Occipital lobe (tissue), 2 donors: Measurements from ENCODE around the gene MAPK1. TPM values are rescaled to one million over a fixed set of nuclear protein-coding genes. Genes with fewer than 3 reads are reported as not detected.
A peak's percentile ranks its signal among the peaks of the same experiment; 100 is the strongest.
"Not testable (repeated sequence)": the region's sequence is repeated elsewhere in the genome, so short reads cannot be mapped to it uniquely, and the experiment has no call there.

Experiments used
- DNase-seq: peaks from one replicate; lab custom pipeline; 2025; lab: John Stamatoyannopoulos, UW
- total RNA-seq: library from RNA; depleted of rRNA; stranded (reverse); fragments of >200 nt; gene quantifications from one replicate; pipeline ENCODE4 v1.2.3, GENCODE V29; 2014

MAPK1 gene
- total RNA-seq, 1 donor from 2014 or later: 76.0 TPM

GRCh38 chr22:21758091-21758864, 109.2 kb downstream of the MAPK1 start:
- no peak for DNase-seq

GRCh38 chr22:21755851-21756284, 111.6 kb downstream of the MAPK1 start:
- DNase-seq: no peak

DNA sequence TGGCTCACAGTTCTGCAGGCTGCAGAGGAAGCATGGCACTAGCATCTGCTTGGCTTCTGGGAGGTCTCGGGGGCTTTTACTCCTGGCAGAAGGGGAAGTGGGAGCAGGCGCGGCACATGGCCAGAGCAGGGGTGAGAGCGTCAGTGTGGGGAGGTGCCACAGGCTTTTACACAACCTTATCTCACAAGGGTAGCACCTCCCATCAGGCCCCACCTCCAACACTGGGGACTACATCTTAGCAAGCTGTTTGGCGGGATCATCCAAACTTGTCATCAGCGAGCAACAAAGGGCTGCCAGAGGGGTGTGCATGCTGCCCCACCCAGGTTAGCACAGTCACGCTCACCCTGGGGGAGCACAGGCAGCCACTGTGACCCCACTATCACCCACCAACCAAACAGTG, 112.9 kb downstream of the MAPK1 start:
- DNase-seq: no peak

- no peak for DNase-seq
Observed at GRCh38 chr22:21753374-21754111, 113.9 kb downstream of the MAPK1 start.

DNA sequence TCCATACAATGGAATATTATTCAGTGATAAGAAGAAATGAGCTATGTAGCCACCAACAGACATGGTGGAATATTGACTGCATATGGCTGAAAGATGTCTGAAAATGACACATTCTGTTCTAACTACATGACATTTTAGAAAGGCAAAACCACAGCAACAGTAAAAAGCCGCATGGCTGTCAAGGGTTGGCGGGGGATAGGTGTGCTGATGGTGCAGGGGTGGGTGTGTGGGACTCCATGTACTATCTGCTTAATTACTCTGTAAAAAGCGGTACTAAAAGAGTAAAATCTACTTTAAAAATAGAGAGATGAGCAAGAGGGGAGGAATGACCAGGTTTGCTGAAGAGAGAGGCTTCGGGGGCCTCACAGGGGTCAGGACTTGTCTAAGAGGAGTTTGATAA, 115.2 kb downstream of the MAPK1 start:
- DNase-seq: no peak

GRCh38 chr22:21745948-21746347, 121.5 kb downstream of the MAPK1 start:
- no peak for DNase-seq

DNA sequence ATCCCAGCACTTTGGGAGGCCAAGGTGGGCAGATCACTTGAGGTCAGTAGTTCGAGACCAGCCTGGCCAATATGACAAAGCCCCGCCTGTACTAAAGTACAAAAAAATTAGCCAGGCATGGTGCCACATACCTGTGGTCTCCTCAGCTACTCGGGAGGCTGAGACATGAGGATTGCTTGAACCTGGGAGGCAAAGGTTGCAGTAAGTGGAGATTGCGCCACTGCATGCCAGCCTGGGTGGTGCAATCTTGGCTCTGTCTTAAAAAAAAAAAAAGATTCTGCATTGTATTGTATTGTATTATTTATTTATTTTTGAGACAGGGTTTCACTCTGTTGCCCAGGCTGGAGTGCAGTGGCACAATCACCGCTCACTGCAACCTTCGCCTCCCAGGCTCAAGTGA, 122.5 kb downstream of the MAPK1 start:
- DNase-seq: not testable (repeated sequence)

DNA sequence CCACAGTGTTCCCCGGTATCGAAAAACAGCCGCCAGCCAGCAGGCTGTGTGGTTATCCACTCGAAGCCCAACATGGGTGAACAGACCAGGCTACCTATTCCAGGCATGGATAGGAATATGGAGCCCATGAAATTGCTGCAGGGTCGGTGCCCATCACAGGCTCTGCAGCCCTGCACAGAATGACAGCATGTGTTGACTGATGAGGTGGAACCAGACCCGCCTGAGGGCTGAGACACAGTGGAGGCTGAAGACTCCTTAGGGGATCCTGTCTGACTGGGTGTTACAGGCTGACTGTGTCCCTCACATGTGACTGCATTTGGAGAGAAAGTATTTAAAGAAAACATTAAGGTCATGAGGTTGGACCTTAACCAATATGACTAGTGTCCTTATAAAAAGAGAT, 125.7 kb downstream of the MAPK1 start:
- no peak for DNase-seq

GRCh38 chr22:21741059-21741458, 126.4 kb downstream of the MAPK1 start:
- no peak for DNase-seq

DNA sequence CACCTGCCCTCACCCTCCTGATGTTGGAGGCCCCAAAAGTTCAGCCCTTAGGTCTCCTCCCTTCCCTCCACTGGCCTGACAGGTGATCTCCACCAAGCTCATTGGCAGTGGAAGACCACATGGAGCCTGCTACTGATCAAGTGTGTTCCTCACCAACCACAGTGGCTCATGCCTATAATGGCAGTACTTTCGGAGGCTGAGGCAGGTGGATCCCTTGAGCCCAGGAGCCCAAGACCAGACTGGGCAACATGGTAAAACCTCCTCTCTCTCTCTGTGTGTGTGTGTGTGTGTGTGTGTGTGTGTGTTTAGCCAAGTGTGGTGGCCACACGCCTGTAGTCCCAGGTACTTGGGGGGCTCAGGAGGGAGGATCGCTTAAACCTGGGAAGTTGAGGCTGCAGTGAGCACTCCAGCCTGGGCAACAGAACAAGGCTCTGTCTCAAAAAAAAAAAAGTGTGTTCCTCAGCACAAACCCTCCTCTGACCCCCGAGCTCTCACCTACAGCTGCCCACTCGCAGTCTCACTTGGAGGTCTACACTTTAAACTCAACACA, 127.5 kb downstream of the MAPK1 start:
- DNase-seq: no peak

- DNase-seq: no peak
Observed at GRCh38 chr22:21738966-21739365, 128.5 kb downstream of the MAPK1 start.

DNA sequence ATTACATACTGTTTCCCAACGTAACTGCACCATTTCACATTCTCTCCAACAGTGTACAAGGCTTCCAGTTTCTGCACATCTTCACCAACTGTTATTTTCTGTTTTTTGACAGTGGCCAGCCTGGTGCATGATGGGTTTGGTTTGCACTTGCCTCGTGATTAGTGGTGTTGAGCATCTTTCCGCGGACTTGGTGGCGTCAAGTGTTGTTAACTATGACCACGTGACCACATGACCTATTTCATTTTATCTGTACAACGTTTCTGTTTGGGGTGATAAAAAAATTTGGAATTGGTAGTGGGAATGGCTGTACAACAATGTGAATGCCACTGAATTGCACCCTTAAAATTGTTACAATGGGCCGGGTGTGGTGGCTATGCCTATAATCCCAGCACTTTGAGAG, 129.4 kb downstream of the MAPK1 start:
- DNase-seq: no peak

GRCh38 chr22:21736948-21737347, 130.5 kb downstream of the MAPK1 start:
- no peak for DNase-seq

DNA sequence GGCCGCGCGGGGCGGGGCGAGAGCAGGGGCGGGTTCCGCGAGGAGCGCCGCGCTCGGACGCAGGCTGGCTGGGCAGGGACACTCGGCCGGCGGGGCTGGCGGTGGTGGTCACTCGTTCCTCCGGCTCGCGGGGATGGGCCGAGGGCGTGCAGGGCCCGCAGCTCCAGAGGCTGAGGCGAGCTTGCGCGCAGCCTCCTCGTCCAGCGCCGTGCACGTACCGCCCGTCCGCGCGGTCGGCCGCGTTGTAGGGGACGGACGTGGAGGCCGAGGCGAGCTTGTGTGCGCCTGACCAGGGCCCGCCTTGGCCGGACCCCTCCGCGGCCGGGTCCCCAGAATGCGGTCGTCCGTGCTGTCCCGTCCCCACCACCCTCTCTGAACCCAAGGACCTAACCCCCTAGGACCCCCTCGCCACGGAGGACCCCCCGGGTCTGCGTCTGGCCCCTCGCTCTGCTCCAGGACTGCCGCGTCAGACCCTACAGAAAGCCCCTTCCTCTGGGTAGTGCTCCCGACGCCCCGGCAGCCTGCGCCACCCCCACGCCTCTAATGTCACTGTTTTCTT, 131.3 kb downstream of the MAPK1 start:
- DNase-seq: no peak

DNA sequence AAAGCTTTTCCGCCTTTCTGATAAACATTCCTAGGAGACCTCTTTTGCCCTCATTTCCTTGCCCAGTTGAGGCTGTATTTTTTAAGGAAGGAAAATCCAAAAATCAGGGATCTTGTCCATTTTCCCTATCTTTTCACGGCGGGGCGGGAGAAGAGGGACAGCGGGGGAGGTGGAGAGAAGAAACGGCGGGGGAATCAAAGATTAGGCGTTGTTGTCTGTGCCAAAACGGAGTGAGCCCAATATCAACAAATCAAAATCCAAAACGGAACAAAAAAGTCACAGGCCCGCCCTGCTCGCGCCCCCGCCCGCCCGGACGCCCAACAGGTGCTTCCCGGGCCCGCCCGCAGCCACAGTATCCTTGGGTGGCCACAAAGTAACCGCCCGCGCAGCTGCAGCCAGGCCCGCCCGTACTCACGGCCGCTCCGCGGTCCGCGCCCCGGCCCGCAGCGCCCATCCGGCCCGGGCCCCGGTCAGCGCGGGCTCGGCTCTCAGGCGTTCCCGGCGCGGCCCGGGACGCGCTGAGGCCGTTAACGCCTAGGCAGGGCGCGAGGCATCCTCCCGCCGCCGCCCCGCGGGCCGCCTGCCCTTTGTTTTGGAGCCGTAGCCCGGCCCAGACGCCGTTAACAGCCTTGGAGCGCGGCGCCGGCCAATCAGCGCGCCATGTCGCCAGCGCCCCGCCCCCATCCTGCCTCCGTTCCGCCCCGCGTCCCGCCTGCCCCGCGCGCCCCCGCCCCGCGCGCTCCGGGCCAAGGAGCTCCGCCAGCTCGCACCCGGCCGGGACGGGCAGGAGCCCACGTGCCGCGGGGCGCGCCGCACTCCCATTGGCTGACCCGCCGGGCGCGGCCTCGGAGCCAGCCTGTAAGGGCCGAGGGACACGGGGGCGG, 132.0 kb downstream of the MAPK1 start, which contains the start of gene YPEL1:
Gene YPEL1, minus strand, starts transcription at position 595 of the 884 bp plus-strand sequence. CDS start 25,050 bp downstream, outside the sequence.
- DNase-seq: peak; percentile 97

DNA sequence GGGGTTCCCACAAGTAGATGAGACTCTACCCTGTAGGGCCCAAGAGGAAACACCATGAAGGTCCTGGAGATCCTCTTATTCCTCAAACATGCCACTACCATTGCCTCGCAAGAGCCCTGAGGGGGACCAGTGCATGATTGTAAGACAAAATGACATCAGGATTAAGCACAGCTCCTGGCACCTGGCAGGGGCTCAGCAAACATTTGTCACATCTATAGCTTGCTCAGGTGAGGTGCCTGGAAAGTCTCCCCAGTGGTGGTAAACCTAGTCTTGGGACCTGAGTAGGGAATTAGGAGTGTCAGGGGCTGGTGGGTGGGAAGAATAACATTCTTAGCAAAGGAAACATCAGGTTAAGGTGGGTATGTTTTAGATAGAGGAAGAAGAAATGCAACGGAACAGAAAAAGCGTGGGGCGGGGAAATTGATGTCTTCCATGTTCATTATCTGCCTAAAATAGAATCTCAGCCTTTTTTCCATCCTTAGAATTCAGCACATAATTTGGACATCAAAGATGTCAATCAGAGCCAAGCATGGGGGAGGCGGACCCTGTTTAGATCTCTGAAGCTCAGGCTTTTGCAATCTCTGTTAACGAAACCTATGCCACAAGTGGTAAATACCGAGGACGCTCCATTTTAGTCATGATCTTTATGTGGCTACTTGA, 132.8 kb downstream of the MAPK1 start:
- DNase-seq: no peak

- DNase-seq: no peak
Observed at GRCh38 chr22:21731503-21731902, 135.9 kb downstream of the MAPK1 start.

DNA sequence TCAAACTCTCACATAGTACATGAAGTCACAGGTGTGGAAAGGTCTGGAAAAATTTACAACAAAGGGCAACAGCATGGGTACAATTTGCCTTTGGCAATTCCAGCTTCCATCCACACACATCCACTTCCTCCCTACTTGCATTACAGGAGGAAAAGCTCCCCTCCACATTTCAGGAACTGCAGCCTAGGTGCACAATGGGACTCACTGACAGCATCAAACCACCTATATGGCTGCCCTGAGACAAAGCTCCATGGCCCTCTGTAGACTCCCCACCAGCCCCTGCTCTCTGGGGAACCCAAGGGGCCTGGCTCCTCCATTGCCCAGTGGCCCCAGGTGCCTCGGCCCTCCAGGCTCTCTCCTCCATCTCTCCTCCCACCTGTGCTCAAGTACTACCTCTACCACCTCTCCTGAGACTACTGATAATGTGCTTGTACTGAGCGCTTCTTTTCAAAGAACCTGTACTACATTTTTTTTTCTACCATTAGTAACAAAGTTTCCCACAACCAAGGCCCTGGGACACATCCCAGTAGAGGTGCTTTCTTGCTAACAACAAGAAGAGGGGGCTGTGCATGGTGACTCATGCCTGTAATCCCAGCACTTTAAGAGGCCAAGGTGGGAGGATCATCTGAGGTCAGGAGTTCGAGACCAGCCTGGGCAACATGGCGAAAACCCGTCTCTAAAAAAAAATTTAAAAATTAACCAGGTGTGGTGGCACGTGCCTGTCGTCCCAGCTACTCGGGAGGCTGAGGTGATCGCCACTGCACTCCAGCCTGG, 136.7 kb downstream of the MAPK1 start:
- no peak for DNase-seq

DNA sequence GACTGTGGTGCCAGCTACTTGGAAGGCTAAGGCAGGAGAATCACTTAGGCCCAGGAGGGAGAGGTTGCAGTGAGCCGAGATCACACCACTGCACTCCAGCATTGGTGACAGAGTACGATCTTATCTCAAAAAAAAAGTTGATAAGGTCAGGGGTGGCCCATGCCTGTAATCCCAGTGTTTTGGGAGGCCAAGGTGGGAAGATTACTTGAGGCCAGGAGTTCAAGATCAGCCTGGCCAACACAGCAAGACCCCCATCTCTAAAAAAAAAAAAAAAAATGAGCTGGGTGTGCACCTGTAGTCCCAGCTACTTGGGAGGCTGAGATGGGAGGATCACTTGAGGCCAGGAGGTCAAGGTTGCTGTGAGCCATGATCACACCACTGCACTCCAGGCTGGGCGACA, 138.3 kb downstream of the MAPK1 start:
- DNase-seq: not testable (repeated sequence)

GRCh38 chr22:21728270-21728669, 139.2 kb downstream of the MAPK1 start:
- no peak for DNase-seq
